Astrocyte of the spinal cord (primary cell): Measurements from ENCODE around the gene RPTOR.

ENCODE experiments used
- DNase-seq: peaks from one replicate; pipeline ENCODE4 v3.0.0; 2011; ENCODE audit warnings: low read depth, low spot score
- H3K4me3 ChIP-seq: 2 replicates; pipeline ENCODE4 v1.5.1; 2011; ENCODE audit warnings: low read depth, mild to moderate bottlenecking, low read length, moderate library complexity
- in situ Hi-C: cut with HindIII; loops from 2 replicates; pipeline ENCODE4 v1.10.0; 2017; ENCODE audit warnings: low sequenced_read_pairs
- TF ChIP-seq, protein P1 (sequence below): IDR thresholded peaks from 2 replicates; pipeline ENCODE4 v1.5.1; 2012; ENCODE audit warnings: low read depth, mild to moderate bottlenecking, low read length, inconsistent platforms

Gene RPTOR

GRCh38 chr17:80819422-80820164 is 275.0 kb downstream of the RPTOR start:
- no peak for DNase-seq
- in situ Hi-C loops, result no loop called here
- TF ChIP-seq, protein P1, sequence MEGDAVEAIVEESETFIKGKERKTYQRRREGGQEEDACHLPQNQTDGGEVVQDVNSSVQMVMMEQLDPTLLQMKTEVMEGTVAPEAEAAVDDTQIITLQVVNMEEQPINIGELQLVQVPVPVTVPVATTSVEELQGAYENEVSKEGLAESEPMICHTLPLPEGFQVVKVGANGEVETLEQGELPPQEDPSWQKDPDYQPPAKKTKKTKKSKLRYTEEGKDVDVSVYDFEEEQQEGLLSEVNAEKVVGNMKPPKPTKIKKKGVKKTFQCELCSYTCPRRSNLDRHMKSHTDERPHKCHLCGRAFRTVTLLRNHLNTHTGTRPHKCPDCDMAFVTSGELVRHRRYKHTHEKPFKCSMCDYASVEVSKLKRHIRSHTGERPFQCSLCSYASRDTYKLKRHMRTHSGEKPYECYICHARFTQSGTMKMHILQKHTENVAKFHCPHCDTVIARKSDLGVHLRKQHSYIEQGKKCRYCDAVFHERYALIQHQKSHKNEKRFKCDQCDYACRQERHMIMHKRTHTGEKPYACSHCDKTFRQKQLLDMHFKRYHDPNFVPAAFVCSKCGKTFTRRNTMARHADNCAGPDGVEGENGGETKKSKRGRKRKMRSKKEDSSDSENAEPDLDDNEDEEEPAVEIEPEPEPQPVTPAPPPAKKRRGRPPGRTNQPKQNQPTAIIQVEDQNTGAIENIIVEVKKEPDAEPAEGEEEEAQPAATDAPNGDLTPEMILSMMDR, result no peak
- H3K4me3 ChIP-seq, result no peak overlapping the region

- H3K4me3 ChIP-seq, result no peak overlapping the region
- TF ChIP-seq, protein P1, result no peak
- no peak for DNase-seq
- in situ Hi-C loops, result no loop called here
Measured at GRCh38 chr17:80820331-80820730, 275.7 kb downstream of the RPTOR start.

DNA sequence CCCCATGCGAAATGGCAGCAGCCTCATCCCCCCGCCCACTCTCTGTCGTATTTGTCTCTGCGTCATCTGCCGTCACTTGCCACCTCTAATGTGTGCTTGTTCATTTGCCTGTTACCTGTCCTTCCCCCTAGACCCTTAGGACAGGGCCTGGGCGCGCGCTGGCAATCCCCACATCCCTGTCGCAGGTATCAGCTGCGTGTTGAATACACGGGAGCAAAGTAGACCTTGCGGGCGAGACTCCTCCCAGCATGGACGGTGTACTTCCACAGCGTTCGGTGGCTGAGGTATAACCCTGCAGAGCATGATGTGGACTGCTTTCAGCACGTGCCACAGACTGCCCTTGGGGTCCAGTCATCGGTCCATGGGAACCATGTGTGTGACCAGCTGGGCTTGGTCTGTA is 276.9 kb downstream of the RPTOR start:
- TF ChIP-seq, protein P1, result no peak
- H3K4me3 ChIP-seq, result no peak overlapping the region
- DNase-seq, result no peak
- in situ Hi-C loops, result no loop called here

- DNase-seq, result no peak
- TF ChIP-seq, protein P1, result no peak
- H3K4me3 ChIP-seq, result no peak overlapping the region
- in situ Hi-C loops, result no loop called here
Measured at GRCh38 chr17:80822021-80822699, 277.5 kb downstream of the RPTOR start.

- in situ Hi-C loops, result no loop called here
- DNase-seq, result no peak
- TF ChIP-seq, protein P1, result no peak
- no peak overlapping the region for H3K4me3 ChIP-seq
Measured at GRCh38 chr17:80822700-80823410, 278.2 kb downstream of the RPTOR start.

GRCh38 chr17:80824549-80825470 is 280.2 kb downstream of the RPTOR start:
- no peak for DNase-seq
- H3K4me3 ChIP-seq, result no peak overlapping the region
- in situ Hi-C loops, result no loop called here
- TF ChIP-seq, protein P1, result no peak
